HL-60/S4 (cell line): ENCODE data around the gene MYLK4.

Experiments
- in situ Hi-C: fragments of 300-500 bp; cut with MboI; formaldehyde crosslinking; loops from 2 replicates; pipeline ENCODE4 v1.14.3; 2022; ENCODE audit warnings: low sequenced_read_pairs

MYLK4 gene

DNA sequence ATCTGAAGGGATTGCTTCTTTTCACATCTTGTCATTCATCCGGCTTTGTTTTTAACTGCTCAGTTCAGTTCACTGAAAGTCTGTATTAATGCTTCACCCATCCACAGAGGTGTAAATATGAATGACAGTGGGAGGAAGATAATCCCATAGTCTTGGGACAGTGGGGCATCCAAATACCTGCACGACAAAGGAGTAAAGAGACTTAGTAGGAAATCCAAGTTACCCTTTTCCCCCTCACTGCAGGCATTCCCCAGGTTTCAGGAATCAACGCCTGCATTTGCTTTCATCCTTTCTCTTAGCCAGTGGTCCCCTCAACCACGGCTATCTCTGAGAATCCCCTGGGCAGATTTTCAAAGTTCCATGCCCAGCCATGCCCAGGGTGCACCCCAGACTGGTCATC lies 110.2 kb downstream of the MYLK4 start:
- in situ Hi-C loops: no loop called here

DNA sequence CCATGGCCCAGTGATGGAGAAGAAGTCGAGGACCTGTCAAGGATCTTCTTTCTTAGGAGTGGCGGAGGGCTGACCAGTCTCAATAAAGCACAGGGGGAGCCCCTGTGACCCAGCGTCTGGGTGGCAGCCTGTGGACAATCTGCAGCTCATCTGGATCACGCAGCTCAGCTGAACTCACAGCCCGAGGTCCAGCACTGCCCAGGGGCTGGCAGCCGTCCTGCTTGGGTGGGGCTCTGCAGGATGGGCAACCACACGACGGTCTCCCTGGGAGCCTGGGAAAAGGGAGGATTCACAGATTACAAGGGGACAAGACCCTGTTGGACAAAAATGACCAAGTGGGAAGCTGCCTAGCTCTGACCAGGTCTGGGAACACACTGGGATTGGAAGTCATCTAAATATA lies 110.8 kb downstream of the MYLK4 start:
- in situ Hi-C loops: no loop called here

DNA sequence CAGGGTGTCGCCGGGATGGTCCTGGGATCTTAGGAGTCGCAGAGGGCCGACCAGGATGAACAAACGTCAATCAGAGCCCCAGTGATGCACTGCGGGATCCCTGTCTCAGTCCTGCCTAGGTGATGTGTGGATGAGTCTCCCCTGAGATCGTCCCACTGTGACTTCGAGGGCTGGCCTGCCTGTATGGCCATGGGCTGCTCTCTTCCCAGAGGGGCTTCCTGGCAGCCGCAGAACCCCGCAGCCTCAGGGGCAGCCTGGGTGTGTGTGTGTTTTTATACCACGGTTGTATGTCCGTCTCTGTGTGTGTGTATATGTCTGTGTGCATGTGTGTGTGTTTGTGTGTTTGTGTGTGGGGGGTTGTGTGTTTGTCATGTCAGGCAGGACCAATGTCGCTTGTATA lies 111.6 kb downstream of the MYLK4 start:
- in situ Hi-C loops: no loop called here

DNA sequence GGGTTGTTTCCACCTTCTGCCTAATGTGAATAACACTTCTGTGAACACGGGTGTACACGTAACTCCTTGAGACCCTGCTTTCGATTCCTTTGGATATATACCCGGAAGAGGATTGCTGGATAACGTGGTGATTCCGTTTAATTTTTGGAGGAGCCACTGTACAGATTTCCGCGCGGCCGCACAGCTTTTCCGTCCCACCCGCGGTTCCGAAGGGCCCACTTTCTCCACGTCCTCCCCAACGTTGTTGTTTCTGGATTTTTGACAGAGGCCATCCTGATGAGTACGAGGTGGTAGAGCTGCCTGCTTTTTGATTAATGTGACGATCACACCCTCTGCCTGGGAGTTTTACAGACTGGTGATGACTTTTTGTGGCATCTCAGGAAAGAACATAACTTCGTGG lies 114.0 kb downstream of the MYLK4 start:
- in situ Hi-C loops: no loop called here

DNA sequence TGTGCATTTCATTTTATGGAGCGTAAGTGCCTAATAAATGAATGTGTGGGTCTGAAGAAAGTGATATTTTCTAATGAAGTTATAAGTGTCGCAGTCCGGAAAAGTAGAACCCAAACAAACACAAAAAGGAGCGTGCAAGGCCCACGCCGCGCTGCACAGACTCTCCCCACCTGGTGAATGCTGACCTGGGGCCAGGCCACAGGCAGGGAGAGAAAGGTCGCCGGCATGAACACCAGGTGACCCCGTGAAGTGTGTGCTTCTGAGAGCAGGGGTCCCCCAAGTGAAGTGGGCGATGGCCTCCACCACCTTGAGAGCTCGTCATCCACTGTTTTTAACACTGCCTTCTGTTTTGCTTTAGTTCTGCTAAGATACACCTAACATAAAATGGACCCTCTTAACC lies 114.8 kb downstream of the MYLK4 start:
- in situ Hi-C loops: no loop called here

DNA sequence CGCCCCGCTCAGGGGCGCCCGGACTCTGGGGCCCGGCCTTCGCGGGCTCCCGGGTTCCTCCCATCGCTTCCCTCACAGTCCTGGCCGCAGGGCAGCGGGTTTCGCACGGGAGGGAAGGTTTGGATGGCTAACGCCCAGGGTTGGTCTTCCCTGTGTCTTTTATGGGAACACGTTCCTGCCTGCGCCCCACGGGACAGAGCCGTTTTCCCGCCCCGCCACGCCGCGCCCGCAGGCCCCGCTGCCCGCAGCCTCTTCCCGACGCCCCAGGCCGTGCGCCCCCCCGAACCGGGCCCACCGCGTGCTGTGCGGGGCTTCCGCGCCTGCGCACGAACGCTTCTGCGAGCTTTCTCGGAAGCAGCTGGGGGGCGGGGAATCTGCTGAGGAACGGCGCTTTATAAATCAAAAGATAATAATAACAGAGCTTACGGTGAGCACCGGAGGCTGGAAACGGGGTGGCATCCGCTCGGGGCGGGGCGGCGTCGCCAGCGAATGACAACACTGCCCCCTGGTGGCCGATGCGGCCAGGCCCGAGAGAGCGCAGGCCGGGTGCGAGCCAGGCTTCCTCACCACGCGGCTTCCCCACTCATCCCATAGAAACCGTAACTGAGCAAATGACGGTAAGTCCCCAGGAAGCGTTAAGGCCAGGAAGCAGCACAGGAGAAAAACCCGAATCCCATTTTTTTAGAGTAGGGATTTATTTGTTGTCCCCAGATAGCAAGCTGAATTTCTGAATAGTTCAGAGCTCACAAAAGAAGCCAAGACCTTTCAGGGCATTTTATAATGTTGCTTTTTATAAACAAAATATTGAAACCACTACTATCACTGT lies 116.4 kb downstream of the MYLK4 start:
- in situ Hi-C loops: no loop called here

DNA sequence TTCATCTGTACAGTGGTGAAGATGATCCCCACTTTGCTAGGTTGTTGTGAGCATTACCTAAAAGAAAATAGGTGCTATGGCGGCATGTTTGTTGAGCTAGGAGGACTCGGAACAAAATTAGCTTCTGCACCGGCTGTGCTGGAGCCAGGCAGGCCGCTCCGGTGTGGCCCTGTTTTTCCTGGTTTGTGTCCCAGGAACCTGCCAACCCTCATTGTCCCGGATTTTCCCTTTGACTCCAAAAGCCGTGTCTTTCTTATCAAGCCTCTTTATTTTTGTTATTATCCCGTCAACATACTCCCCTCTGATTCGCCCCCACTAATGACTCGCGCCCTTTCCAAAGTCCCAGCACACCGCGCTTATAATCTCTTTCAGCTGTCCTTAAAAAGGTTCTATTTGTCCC lies 117.0 kb downstream of the MYLK4 start:
- in situ Hi-C loops: no loop called here

DNA sequence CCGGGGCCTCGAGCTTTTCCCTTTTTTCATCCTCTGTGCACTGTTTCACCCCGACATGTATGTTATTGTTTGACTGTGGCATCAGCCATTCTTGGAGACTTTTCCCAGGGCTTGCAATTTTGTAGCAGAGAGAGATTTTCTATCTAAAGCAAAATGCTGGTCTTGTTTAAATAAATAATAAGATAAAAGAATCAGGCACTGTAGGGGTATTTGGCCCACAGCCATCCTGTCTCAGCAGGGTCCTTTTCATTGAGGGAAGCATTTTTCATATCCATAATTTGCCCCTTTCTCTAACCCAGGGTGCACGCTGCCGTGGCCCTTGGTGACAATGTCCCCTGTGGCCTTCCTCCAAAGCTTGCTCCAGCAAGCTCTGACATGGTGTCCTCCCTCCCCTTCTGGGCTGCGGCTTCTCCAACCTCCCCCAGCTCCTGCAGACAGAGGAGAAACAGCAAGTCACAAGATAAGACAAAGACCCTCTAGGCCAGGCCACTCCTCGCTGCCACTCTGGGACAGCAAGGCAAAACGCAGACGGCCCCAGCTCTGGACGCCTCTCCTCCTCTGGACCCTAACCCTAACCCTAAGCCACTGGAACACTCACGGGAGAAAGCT lies 117.6 kb downstream of the MYLK4 start:
- in situ Hi-C loops: no loop called here

DNA sequence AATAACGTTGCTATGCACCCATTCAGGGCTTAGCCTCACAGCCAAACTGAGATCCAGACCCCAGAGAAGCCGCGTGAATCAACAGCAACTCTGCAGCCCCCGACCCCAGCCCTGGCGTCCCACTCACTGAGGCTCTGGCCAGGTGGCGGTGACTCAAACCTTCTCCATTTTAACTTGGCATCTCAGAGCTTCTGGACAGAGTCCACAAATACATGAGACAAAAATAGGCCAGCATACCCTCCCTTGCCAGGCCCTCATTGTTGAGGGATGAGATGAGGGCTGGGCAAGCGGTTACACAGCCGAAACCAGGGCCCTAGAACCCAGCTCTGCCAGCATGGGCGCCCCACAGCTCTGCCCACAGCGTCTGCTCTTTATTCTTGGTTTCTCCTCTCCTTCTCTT lies 118.4 kb downstream of the MYLK4 start:
- in situ Hi-C loops: no loop called here

DNA sequence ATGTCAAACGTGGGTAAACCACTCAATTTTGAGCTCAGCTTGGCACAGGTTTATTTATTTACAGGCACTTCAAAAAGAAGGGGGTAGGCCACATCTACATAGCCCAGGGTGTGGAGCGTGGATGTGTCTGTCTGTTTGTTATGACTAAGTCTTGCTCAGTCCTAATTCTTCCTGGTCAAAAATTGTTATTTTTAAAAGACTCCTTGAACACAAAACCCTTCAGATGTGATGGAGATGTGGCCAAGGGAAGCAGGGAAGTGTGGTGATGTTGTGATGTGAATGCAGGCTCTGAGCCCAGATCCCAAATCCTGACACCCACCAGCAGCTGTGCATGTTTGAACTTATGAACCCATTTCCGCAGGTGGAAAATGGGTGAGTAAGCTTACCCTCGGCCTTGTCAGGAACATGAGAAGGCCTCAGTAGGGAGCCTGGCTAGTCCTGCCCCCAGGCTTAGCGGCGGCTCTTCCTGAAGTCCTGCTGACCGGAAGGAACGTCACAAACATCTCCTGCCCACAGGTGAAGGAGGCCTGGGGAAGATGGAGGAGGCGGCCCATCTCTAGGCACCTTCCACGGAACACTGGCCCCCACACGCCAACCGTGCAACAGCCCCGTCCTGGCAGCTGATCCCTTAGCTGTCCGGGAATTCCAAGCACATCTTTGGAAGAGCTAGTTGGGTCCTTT lies 119.7 kb downstream of the MYLK4 start:
- in situ Hi-C loops: no loop called here

DNA sequence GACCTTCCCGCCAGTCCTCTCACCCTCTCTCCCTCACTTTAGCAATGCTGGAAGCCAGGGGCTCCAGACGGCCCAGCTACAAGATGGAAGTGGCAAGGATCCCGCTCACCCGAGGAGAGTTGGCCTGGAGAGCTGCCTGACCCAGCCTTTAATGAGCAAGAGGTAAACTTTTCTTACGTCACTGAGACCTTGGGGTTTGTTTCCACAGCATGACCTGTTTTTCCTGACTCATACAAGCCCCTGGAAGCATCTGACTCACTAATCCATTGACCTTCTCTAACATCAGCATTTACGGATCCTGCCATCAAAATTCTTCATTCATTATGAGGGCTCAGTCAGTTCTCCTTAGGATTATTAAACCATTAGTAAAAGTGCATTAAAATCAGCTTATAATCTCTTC lies 120.4 kb downstream of the MYLK4 start:
- in situ Hi-C loops: no loop called here

DNA sequence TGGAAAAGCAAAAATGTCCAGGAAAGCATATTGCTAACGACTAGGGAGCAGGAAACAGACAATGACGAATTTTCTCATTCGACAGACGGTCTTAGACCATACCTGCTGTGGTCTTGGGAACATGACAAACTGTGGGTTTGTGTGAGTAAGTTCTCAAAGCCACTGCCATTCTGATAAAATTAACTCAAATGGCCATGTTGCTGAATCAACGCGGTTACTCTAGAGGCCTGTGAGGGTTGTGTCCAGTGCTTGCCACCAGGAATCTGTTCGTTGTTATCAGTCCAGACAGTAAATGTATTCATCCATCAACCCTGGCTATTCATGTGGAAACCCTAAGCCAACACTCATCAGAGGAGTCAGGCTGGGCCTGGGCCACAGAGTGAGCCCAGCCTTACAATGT lies 124.3 kb downstream of the MYLK4 start:
- in situ Hi-C loops: no loop called here

DNA sequence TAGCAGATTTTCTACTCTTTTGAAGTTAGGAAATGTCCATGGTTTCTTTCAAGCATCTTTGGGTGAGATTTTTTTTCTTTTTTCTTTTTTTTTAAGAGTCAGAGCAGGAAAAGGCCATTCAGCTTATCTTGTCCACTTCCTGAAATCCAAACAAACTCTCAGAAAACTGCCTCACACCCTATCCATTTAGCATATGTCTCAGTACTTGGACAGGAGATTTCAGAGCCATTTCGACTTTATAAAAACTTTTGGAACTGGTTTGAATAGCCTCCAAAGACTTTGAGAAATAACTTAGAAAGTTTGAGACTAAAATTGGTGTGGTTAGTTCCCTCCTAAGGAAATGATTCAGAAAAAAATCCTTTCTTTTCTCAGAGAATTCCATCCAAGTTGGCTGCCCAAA lies 125.1 kb downstream of the MYLK4 start:
- in situ Hi-C loops: no loop called here

DNA sequence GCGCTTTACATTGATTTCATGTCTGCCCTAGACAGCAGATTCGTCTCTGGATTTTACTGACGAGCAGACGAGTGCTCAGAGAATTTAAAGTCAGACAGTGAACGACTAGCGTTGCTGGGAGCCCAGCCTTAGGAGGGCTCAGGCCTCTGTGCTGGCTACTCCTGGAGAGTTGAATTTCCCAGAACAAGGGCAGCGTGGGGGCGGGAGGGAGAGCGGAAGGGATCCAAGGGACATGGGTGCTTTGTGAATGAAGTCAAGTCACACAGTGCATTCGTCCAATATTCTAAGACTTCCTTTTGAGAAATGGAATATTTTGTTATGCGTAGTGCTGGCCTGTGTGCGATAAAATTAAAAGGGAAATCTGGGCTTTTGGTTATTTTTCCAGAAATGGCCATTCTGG lies 126.5 kb downstream of the MYLK4 start:
- in situ Hi-C loops: no loop called here

DNA sequence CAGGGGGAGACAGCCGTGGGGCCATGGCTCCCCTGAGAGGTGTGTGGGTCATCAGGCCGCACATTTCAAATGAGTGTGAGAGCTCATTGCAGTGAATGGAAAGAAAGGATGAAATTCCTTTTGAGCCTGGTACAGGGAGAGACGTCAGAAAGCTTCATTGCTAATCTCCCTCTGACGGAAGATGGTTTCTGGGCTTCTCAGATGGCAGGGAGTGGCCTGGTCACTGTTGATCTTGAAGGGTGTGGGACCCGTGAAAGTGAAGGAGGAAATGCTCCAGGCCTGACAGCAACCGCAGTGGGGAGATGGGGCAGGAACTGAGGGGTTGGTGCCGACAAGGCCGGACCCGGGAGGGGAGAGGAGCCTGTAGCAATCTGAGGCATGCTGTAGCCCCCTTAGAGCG lies 127.4 kb downstream of the MYLK4 start:
- in situ Hi-C loops: no loop called here

DNA sequence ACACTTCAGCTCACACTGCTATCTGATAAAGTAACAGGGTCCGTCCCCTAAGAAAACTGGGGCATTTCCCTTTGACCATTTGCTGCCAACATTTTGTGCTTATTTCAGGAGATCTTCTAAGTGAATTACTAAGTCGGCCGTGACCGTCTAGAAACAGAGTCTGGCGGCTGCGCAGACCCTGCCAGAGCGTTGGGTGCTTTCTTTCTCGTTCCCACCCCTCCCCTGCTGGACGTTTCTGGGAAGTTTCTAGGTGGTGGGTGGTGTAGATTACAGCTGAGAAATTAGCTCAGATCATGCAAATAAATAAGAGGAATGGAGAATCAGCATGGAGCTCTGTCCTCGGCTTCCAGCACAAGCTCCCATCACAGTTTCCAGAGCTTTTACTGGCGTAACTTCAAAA lies 128.1 kb downstream of the MYLK4 start:
- in situ Hi-C loops: no loop called here

DNA sequence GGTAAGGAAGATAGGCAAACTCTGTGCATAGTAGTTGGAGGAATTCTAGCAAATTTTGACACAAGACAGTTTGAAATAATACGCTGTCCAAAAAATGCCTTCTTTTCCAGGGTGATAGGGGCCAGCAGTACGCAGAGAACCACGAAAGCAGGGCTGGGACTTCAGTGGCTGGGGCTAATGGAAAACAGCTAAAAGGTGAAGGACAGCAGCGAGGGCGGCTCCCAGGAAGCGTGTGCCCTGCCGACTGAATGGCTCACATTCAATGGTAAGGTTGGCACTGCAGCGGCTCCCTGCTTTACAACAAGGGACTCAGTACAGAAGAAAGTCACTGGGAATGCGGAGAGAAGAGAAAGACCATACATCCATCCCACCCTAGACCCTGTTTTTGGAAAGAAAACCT lies 131.1 kb downstream of the MYLK4 start:
- in situ Hi-C loops: no loop called here

DNA sequence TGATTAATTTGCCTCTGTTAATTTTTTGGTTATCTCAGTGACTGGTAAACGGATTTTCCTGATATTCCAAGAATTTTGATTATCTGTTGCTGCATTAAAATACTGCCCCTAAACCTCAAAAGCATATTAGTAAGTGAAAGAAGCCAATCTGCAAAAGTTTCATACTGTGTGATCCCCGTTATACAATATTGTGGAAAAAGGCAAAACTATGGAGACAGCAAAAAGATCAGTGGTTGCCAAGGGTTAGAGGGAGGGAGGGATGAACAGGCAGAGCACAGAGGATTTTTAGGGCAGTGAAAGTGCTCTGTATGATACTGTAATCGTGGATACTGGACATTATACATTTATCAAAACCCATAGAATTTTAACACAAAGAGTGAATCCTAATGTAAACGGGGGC lies 133.0 kb downstream of the MYLK4 start:
- in situ Hi-C loops: no loop called here

DNA sequence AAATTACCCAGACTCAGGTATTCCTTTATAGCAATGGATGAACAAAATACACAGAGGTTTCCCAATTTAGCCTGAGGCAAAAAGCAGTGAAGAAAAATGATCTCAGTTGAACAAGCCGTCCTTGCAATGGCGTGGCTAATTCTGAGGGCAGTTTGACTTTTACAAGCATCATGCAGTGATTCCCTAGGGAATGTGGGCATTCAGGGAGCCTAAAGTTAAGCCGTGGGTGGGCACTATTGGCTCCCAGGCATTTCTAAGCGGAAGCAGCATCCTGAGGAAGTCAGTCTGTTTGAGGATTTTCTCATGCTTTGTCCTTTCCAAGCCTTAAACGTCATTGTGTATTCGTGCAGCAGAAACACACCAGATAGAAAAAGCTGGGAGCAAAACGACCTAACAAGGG lies 133.9 kb downstream of the MYLK4 start:
- in situ Hi-C loops: no loop called here

DNA sequence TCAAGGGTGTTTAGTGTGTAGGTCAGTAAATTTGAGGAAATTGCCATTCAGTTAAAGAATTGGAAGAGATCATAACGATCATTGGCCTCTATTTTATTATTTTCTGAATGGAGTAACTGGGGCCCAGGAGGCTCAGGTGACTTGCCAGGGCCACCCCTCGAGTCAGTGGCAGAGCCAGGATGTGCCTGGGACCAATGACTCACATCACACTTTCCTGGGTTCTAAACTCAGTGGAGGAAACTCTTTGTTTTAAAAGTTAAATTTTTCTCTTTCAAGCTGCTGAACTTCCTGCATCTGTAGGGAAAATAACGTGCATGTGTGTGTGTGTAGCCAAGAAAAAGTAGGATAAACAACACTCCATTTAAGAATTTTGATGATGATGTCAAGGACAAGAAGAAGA lies 135.5 kb downstream of the MYLK4 start:
- in situ Hi-C loops: no loop called here

DNA sequence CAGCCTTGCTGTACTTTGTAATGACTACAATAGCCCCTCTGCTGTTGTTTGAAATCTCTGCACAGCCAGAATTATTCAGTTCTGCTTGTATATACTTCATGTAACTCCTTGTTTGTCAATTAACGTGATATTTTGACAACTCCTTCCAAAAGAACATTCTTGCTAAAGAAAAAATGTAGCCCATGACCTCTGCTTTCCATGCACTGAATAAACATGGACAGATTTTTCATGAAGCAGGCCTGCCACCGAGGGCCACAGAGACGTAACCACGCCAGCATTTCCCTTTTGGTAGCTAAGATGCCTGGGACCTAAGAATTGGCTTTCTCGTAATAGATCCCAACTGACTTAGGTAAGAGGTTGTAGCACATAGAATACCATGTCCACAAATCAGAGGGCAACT lies 135.9 kb downstream of the MYLK4 start:
- in situ Hi-C loops: no loop called here

DNA sequence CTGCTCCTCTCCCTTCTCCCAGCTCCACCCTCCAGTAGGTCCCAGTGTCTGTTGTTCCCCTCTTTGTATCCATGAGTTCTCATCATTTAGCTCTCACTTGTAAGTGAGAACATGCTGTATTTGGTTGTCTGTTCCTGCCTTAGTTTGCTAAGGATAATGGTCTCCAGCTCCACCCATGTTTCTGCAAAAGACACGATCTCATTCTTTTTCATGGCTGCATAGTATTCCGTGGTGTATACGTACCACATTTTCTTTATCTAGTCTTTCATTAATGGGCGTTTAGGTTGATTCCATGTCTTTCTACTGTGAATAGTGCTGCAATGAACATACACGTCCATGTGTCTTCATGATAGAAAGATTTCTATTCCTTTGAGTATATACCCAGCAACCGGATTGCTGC lies 136.6 kb downstream of the MYLK4 start:
- in situ Hi-C loops: no loop called here
